Neural cell (in vitro differentiated cells): ENCODE data around the gene DCLK1. TPM values are rescaled to one million over a fixed set of nuclear protein-coding genes. Genes with fewer than 3 reads are reported as not detected.
A peak's percentile ranks its signal among the peaks of the same experiment; 100 is the strongest.

Source experiments
- H2AFZ ChIP-seq: fragments of 200-600, 300-800 bp; sonication (generic), shearing (Covaris generic); 2 replicates; pipeline ENCODE4 v1.6.0; 2014; ENCODE audit warnings: low read depth, mild to moderate bottlenecking, antibody characterized with exemption, low read length, moderate library complexity
- H3F3A ChIP-seq: fragments of 200-600 bp; shearing (Covaris generic); 2 replicates; pipeline ENCODE4 v1.6.1; 2016; ENCODE audit warnings: mild to moderate bottlenecking, moderate library complexity, mixed read lengths, antibody characterized with exemption, low read length; ENCODE audit not compliant: insufficient read depth, poor library complexity, severe bottlenecking
- H3K27ac ChIP-seq: fragments of 200-600, 300-800 bp; sonication (generic), shearing (Covaris generic); 2 replicates; pipeline ENCODE4 v1.5.1; 2014; ENCODE audit warnings: mild to moderate bottlenecking, low read length, moderate library complexity
- H3K27me3 ChIP-seq: fragments of 300-800, 200-600 bp; sonication (generic), shearing (Covaris generic); 2 replicates; pipeline ENCODE4 v1.6.0; 2014; ENCODE audit warnings: mild to moderate bottlenecking, low read depth, low read length, moderate library complexity; ENCODE audit not compliant: insufficient read depth
- H3K36me3 ChIP-seq: fragments of 300-800, 200-600 bp; sonication (generic), shearing (Covaris generic); 2 replicates; pipeline ENCODE4 v1.5.1; 2014; ENCODE audit warnings: mild to moderate bottlenecking, antibody characterized with exemption, low read length, moderate library complexity; ENCODE audit not compliant: insufficient read depth
- H3K4me2 ChIP-seq: fragments of 300-800, 200-600 bp; sonication (generic), shearing (Covaris generic); 2 replicates; pipeline ENCODE4 v1.6.0; 2014; ENCODE audit warnings: mild to moderate bottlenecking, low read length
- H3K4me3 ChIP-seq: fragments of 300-800, 200-600 bp; sonication (generic), shearing (Covaris generic); 2 replicates; pipeline ENCODE4 v1.5.1; 2014; ENCODE audit warnings: mild to moderate bottlenecking, low read length, moderate library complexity
- H3K79me2 ChIP-seq: fragments of 200-600 bp; shearing (Covaris generic); replicated peaks from 2 replicates; pipeline ENCODE4 v1.6.0; 2014; ENCODE audit warnings: mild to moderate bottlenecking, low read length, moderate library complexity; ENCODE audit not compliant: insufficient read depth
- H3K9ac ChIP-seq: fragments of 300-800, 200-600 bp; sonication (generic), shearing (Covaris generic); 2 replicates; pipeline ENCODE4 v1.6.1; 2016; ENCODE audit warnings: mild to moderate bottlenecking, low read length, mixed read lengths
- H3K9me2 ChIP-seq: fragments of 200-600 bp; shearing (Covaris generic); 2 replicates; pipeline ENCODE4 v1.6.1; 2016; ENCODE audit warnings: mild to moderate bottlenecking, low read length, mixed read lengths; ENCODE audit not compliant: insufficient read depth
- H3K9me3 ChIP-seq: fragments of 200-600, 300-800 bp; sonication (generic), shearing (Covaris generic); 2 replicates; pipeline ENCODE4 v1.6.1; 2016; ENCODE audit warnings: mild to moderate bottlenecking, mixed run types, low read length, moderate library complexity, mixed read lengths
- H4K20me1 ChIP-seq: fragments of 200-600 bp; shearing (Covaris generic); 2 replicates; pipeline ENCODE4 v1.6.1; 2016; ENCODE audit warnings: mild to moderate bottlenecking, mixed run types; ENCODE audit not compliant: insufficient read depth
- CTCF ChIP-seq: fragments of 450-650 bp; IDR thresholded peaks from 2 replicates; pipeline ENCODE4 v1.5.1; 2014; ENCODE audit warnings: antibody characterized with exemption, mild to moderate bottlenecking, moderate library complexity; ENCODE audit not compliant: poor library complexity, severe bottlenecking
- EP300 ChIP-seq: fragments of 450-650 bp; conservative IDR thresholded peaks from 2 replicates; pipeline ENCODE4 v1.6.1; 2014; ENCODE audit warnings: antibody characterized with exemption, mild to moderate bottlenecking, moderate library complexity; ENCODE audit not compliant: poor library complexity, severe bottlenecking
- EZH2 ChIP-seq: fragments of 200-600, 300-800 bp; shearing (Covaris generic), sonication (generic); IDR thresholded peaks from 2 replicates; pipeline ENCODE4 v1.6.1; 2014; ENCODE audit warnings: antibody characterized with exemption, low read length, borderline replicate concordance, mild to moderate bottlenecking; ENCODE audit not compliant: insufficient read depth, poor library complexity, severe bottlenecking
- MXI1 ChIP-seq: fragments of 450-650 bp; conservative IDR thresholded peaks from 2 replicates; pipeline ENCODE4 v1.6.1; 2014; ENCODE audit warnings: antibody characterized with exemption, mild to moderate bottlenecking; ENCODE audit not compliant: poor library complexity, severe bottlenecking
- POLR2AphosphoS5 ChIP-seq: IDR thresholded peaks from 2 replicates; pipeline ENCODE4 v1.6.1; 2012
- RAD21 ChIP-seq: fragments of 450-650 bp; conservative IDR thresholded peaks from 2 replicates; pipeline ENCODE4 v1.6.1; 2014; ENCODE audit warnings: antibody characterized with exemption, mild to moderate bottlenecking, moderate library complexity
- REST ChIP-seq: IDR thresholded peaks from 2 replicates; pipeline ENCODE4 v1.6.1; 2012; ENCODE audit warnings: borderline replicate concordance
- SMC3 ChIP-seq: fragments of 450-650 bp; conservative IDR thresholded peaks from 2 replicates; pipeline ENCODE4 v1.6.1; 2014; ENCODE audit warnings: antibody characterized with exemption, mild to moderate bottlenecking, moderate library complexity; ENCODE audit not compliant: poor library complexity
- TAF1 ChIP-seq: IDR thresholded peaks from 2 replicates; pipeline ENCODE4 v1.6.1; 2012; ENCODE audit warnings: low read depth
- polyA plus RNA-seq: library from polyadenylated mRNA; depleted of rRNA; stranded (reverse); fragments of >200 nt; gene quantifications from 2 replicates; pipeline ENCODE4 v1.2.3, GENCODE V29; 2014

DCLK1 gene
- polyA plus RNA-seq, 1 donor from 2014 or later: 124 TPM

GRCh38 chr13:36129539-36129938 is 1.6 kb downstream of the DCLK1 start:
- peak overlapping the region; percentile 96 for H3K9ac ChIP-seq
- H3K27me3 ChIP-seq: no peaks in the 10 kb centered on the region
- no peaks in the 10 kb centered on the region for H3K9me2 ChIP-seq
- peak overlapping the region; percentile 87 for H3K4me3 ChIP-seq
- H3K36me3 ChIP-seq: peaks cover 13% of the 10 kb centered on the region
- H2AFZ ChIP-seq: no peak overlapping the region
- no peaks in the 10 kb centered on the region for H3F3A ChIP-seq
- H3K9me3 ChIP-seq: no peaks in the 10 kb centered on the region
- H3K4me2 ChIP-seq: peak overlapping the region; percentile 68
- peak overlapping the region; percentile 93 for H3K27ac ChIP-seq
- TF ChIP-seq MXI1 (no peak), SMC3 (no peak)
- no peaks in the 10 kb centered on the region for H4K20me1 ChIP-seq
- peaks cover 62% of the 10 kb centered on the region for H3K79me2 ChIP-seq

GRCh38 chr13:36126491-36126890 is 4.7 kb downstream of the DCLK1 start:
- no peak for TF ChIP-seq MXI1
- no peak for TF ChIP-seq EP300
- TF ChIP-seq RAD21: no peak
- no peak for TF ChIP-seq TAF1
- no peak for TF ChIP-seq CTCF
- TF ChIP-seq EZH2: no peak
- TF ChIP-seq REST: no peak
- TF ChIP-seq SMC3: no peak
- no peak for TF ChIP-seq POLR2AphosphoS5

GRCh38 chr13:36125841-36126240 is 5.3 kb downstream of the DCLK1 start:
- Histone ChIP-seq H4K20me1 (no peaks in the 10 kb centered on the region), H2AFZ (no peak overlapping the region), H3K9me2 (no peaks in the 10 kb centered on the region), H3K9ac (no peak overlapping the region), H3K9me3 (no peaks in the 10 kb centered on the region), H3K36me3 (peaks cover 28% of the 10 kb centered on the region), H3K4me3 (no peak overlapping the region), H3K4me2 (no peak overlapping the region), H3K27me3 (no peaks in the 10 kb centered on the region), H3K27ac (no peak overlapping the region), H3F3A (no peaks in the 10 kb centered on the region), H3K79me2 (peaks cover 99% of the 10 kb centered on the region)
- TF ChIP-seq CTCF (no peak), EZH2 (no peak), SMC3 (no peak), MXI1 (no peak)

More at GRCh38 chr13:36126491-36126890, 4.7 kb downstream of the DCLK1 start:
- H2AFZ ChIP-seq: no peak overlapping the region
- H3K4me3 ChIP-seq: peak overlapping the region; percentile 87
- no peaks in the 10 kb centered on the region for H3K9me3 ChIP-seq
- H3F3A ChIP-seq: no peaks in the 10 kb centered on the region
- no peaks in the 10 kb centered on the region for H3K9me2 ChIP-seq
- H3K4me2 ChIP-seq: no peak overlapping the region
- H3K9ac ChIP-seq: no peak overlapping the region
- H3K79me2 ChIP-seq: peaks cover 92% of the 10 kb centered on the region
- H3K27ac ChIP-seq: no peak overlapping the region
- H4K20me1 ChIP-seq: no peaks in the 10 kb centered on the region
- peaks cover 28% of the 10 kb centered on the region for H3K36me3 ChIP-seq
- H3K27me3 ChIP-seq: no peaks in the 10 kb centered on the region
